Aorta (tissue), 5 donors: ENCODE measurements around the gene SLC2A14. TPM values are rescaled to one million over a fixed set of nuclear protein-coding genes. Genes with fewer than 3 reads are reported as not detected.
"Not testable (repeated sequence)": the region's sequence is repeated elsewhere in the genome, so short reads cannot be mapped to it uniquely, and the experiment has no call there.

Experiments
- ATAC-seq: fragments of 200-7000 bp; cut with Tn5 transposase; one replicate; pipeline ENCODE4 v1.9.1; 2022; ENCODE audit warnings: moderate library complexity; ENCODE audit not compliant: low FRiP score
- DNase-seq, 2 donors: peaks; one replicate each; pipeline ENCODE4 v3.0.0-alpha.2; 2020
- H3K27ac ChIP-seq, 2 donors: one replicate each; pipeline ENCODE4 v1.5.1; 2013; ENCODE audit warnings: low read length in 2 of 2, mild to moderate bottlenecking in 2 of 2, moderate library complexity in 2 of 2, control low read depth in 1 of 2, inconsistent platforms in 1 of 2, low read depth in 1 of 2
- H3K27me3 ChIP-seq, 2 donors: one replicate each; pipeline ENCODE4 v1.6.1; 2013; ENCODE audit warnings: control low read depth in 1 of 2, low read length in 1 of 2, mild to moderate bottlenecking in 1 of 2, moderate library complexity in 1 of 2; ENCODE audit not compliant: insufficient read depth in 2 of 2, control insufficient read depth in 1 of 2
- H3K36me3 ChIP-seq, 2 donors: one replicate each; pipeline ENCODE4 v1.6.1; 2013; ENCODE audit warnings: control low read depth in 1 of 2, low read length in 1 of 2, mild to moderate bottlenecking in 1 of 2; ENCODE audit not compliant: insufficient read depth in 2 of 2, control insufficient read depth in 1 of 2
- H3K4me1 ChIP-seq, 2 donors: one replicate each; pipeline ENCODE4 v1.6.1; 2013; ENCODE audit warnings: low read length in 2 of 2, control low read depth in 1 of 2, mild to moderate bottlenecking in 1 of 2, moderate library complexity in 1 of 2; ENCODE audit not compliant: insufficient read depth in 2 of 2, control insufficient read depth in 1 of 2
- H3K4me3 ChIP-seq, 2 donors: one replicate each; pipeline ENCODE4 v1.5.1; 2013; ENCODE audit warnings: low read length in 2 of 2, control low read depth in 1 of 2, mild to moderate bottlenecking in 1 of 2
- H3K9me3 ChIP-seq: one replicate; pipeline ENCODE4 v1.6.1; 2013; ENCODE audit warnings: mild to moderate bottlenecking, low read length; ENCODE audit not compliant: control insufficient read depth
- WGBS, 2 donors: extraction: QIAGEN DNeasy Blood & Tissue Kit; methylation state at CpG; one replicate each; pipeline ENCODE4 v1.1.7; 2013; 5-methylcytosine and 5-hydroxymethylcytosine counted together
- intact Hi-C, 2 donors: fragments of 100-400 bp; cut with DNase I; formaldehyde crosslinking; loops; one replicate each; pipeline versions ENCODE4 v1.14.2 to v1.15.0; 2022
- polyA plus RNA-seq, 2 donors: library from polyadenylated mRNA; stranded (reverse); fragments of 200-250 nt; gene quantifications; one replicate each; pipeline ENCODE4 v1.2.3, GENCODE V29; 2013
- total RNA-seq, 2 donors: library from RNA; stranded (reverse); fragmentation: NEBNext Ultra II Directional; extraction: Animal tissue kit (Norgen Biotek cat#: 25700); gene quantifications; one replicate each; pipeline ENCODE4 v1.2.1, GENCODE V29; 2021
- donor health status: healthy with polysubstance abuse.
- donor health status: Bipolar disorder and iron deficiency.
- donor health status: DM: no; HTN: no; CAD: no.
- donor health status: DM: no; HTN: no; CAD: no.
- donor health status: DM: yes; HTN: yes; CAD: no.

The SLC2A14 gene
- total and polyA plus RNA-seq, 4 donors = 3.1 to 3.6 TPM; not detected in 2

GRCh38 chr12:7843583-7843982 is 29.1 kb downstream of the SLC2A14 start:
- ATAC-seq, H3K27ac ChIP-seq, H3K4me1 ChIP-seq, H3K36me3 ChIP-seq, DNase-seq, H3K4me3 ChIP-seq, H3K9me3 ChIP-seq, H3K27me3 ChIP-seq, intact Hi-C loops: not testable (repeated sequence)
- WGBS, 2 donors = 20 to 25% methylated on average over 4 of the region's 9 CpGs

GRCh38 chr12:7843149-7843548 is 29.6 kb downstream of the SLC2A14 start:
- DNase-seq, H3K27ac ChIP-seq, H3K27me3 ChIP-seq, H3K4me1 ChIP-seq, H3K36me3 ChIP-seq, intact Hi-C loops, H3K9me3 ChIP-seq, H3K4me3 ChIP-seq: not testable (repeated sequence)
- 2 to 5% methylated on average over 5 of the region's 8 CpGs for WGBS, 2 donors
- ATAC-seq = peak; percentile 69

GRCh38 chr12:7842444-7842843 is 30.3 kb downstream of the SLC2A14 start:
- H3K9me3 ChIP-seq, ATAC-seq, H3K4me3 ChIP-seq, H3K4me1 ChIP-seq, H3K27me3 ChIP-seq, H3K36me3 ChIP-seq, H3K27ac ChIP-seq, intact Hi-C loops, DNase-seq: not testable (repeated sequence)
- WGBS, 2 donors = 79 to 90% methylated on average over 9 of the region's 9 CpGs

- intact Hi-C loops, H3K27ac ChIP-seq, DNase-seq, H3K4me3 ChIP-seq, H3K9me3 ChIP-seq, ATAC-seq, H3K27me3 ChIP-seq, H3K4me1 ChIP-seq, H3K36me3 ChIP-seq: not testable (repeated sequence)
- 88 to 89% methylated on average over 6 to 7 of the region's 7 CpGs for WGBS, 2 donors
Observed at GRCh38 chr12:7839848-7840247, 32.9 kb downstream of the SLC2A14 start.

- H3K4me3 ChIP-seq, intact Hi-C loops, H3K4me1 ChIP-seq, H3K36me3 ChIP-seq, H3K27me3 ChIP-seq, H3K27ac ChIP-seq, ATAC-seq, DNase-seq, H3K9me3 ChIP-seq: not testable (repeated sequence)
- 6 to 9% methylated on average over 6 to 9 of the region's 10 CpGs for WGBS, 2 donors
Observed at GRCh38 chr12:7839226-7839625, 33.5 kb downstream of the SLC2A14 start.

- ATAC-seq = no peak
- H3K27me3 ChIP-seq = no peaks in the 10 kb centered on the region
- no peak overlapping the region for H3K4me3 ChIP-seq
- H3K9me3 ChIP-seq = no peaks in the 10 kb centered on the region
- no peaks in the 10 kb centered on the region for H3K4me1 ChIP-seq
- H3K27ac ChIP-seq = no peak overlapping the region
- DNase-seq = no peak
- intact Hi-C loops = no loop called here
- no peaks in the 10 kb centered on the region for H3K36me3 ChIP-seq
- 74 to 76% methylated on average over 6 of the region's 6 CpGs for WGBS, 2 donors
Observed at GRCh38 chr12:7837366-7837765, 35.3 kb downstream of the SLC2A14 start.

GRCh38 chr12:7835766-7836165 is 36.9 kb downstream of the SLC2A14 start:
- Histone ChIP-seq H3K27me3 (no peaks in the 10 kb centered on the region), H3K4me3 (no peak overlapping the region), H3K27ac (no peak overlapping the region), H3K36me3 (no peaks in the 10 kb centered on the region), H3K9me3 (no peaks in the 10 kb centered on the region), H3K4me1 (no peaks in the 10 kb centered on the region)
- intact Hi-C loops = no loop called here
- no peak for DNase-seq
- WGBS, 2 donors = 46 to 51% methylated on average over 5 of the region's 5 CpGs
- no peak for ATAC-seq

GRCh38 chr12:7835116-7835515 is 37.6 kb downstream of the SLC2A14 start:
- H3K9me3 ChIP-seq = no peaks in the 10 kb centered on the region
- H3K27ac ChIP-seq = no peak overlapping the region
- DNase-seq (no peak), ATAC-seq (no peak)
- H3K27me3 ChIP-seq = no peaks in the 10 kb centered on the region
- H3K36me3 ChIP-seq = no peaks in the 10 kb centered on the region
- no peaks in the 10 kb centered on the region for H3K4me1 ChIP-seq
- WGBS, 2 donors = 74 to 77% methylated on average over 9 of the region's 9 CpGs
- H3K4me3 ChIP-seq = no peak overlapping the region
- intact Hi-C loops = no loop called here

GRCh38 chr12:7834701-7835100 is 38.0 kb downstream of the SLC2A14 start:
- Histone ChIP-seq H3K36me3 (no peaks in the 10 kb centered on the region), H3K4me1 (no peaks in the 10 kb centered on the region), H3K27me3 (no peaks in the 10 kb centered on the region), H3K4me3 (no peak overlapping the region), H3K27ac (no peak overlapping the region), H3K9me3 (no peaks in the 10 kb centered on the region)
- ATAC-seq (no peak), DNase-seq (no peak)
- intact Hi-C loops = no loop called here
- 78 to 83% methylated on average over 1 of the region's 1 CpG for WGBS, 2 donors
